Thyroid gland (tissue), 4 donors: ENCODE results near the gene CST1. TPM values are rescaled to one million over a fixed set of nuclear protein-coding genes. Genes with fewer than 3 reads are reported as not detected.
"Not testable (repeated sequence)": the region's sequence is repeated elsewhere in the genome, so short reads cannot be mapped to it uniquely, and the experiment has no call there.

ENCODE experiments used
- DNase-seq, 2 donors: peaks; one replicate each; pipeline ENCODE4 v3.0.0-alpha.2; 2019
- H3K27ac ChIP-seq, 3 donors: fragments of 200-600 bp; sonication (generic); 1 replicate in 2 of 3; 2 replicates in 1 of 3; pipeline ENCODE4 v1.5.1; 2016 to 2019; ENCODE audit warnings: mild to moderate bottlenecking in 1 of 3, moderate library complexity in 1 of 3
- H3K27me3 ChIP-seq: fragments of 200-600 bp; sonication (generic); one replicate; pipeline ENCODE4 v1.5.1; 2019
- H3K36me3 ChIP-seq, 2 donors: fragments of 200-600 bp; sonication (generic); one replicate each; pipeline ENCODE4 v1.5.1; 2016 to 2019
- H3K4me1 ChIP-seq, 2 donors: fragments of 200-600 bp; sonication (generic); one replicate each; pipeline ENCODE4 v1.5.1; 2017 to 2019
- H3K4me3 ChIP-seq, 3 donors: fragments of 200-600 bp; sonication (generic); replicated peaks in 1 of 3; 1 replicate in 2 of 3; 2 replicates in 1 of 3; pipeline ENCODE4 v1.5.1; 2016; ENCODE audit warnings: mild to moderate bottlenecking in 1 of 3
- H3K9me3 ChIP-seq: fragments of 200-600 bp; sonication (generic); one replicate; pipeline ENCODE4 v1.5.1; 2017
- CTCF ChIP-seq, 6 experiments: fragments of 200-600 bp in 3 of 6; fragments of 450-650 bp in 3 of 6; sonication (generic) in 3 of 6; IDR thresholded peaks; one replicate each; pipeline ENCODE4 v1.5.1; 2016 to 2019; ENCODE audit warnings: antibody characterized with exemption in 6 of 6, mild to moderate bottlenecking in 2 of 6, inconsistent platforms in 1 of 6, moderate library complexity in 1 of 6
- POLR2A ChIP-seq, 2 donors: fragments of 450-650 bp; IDR thresholded peaks; one replicate each; pipeline ENCODE4 v1.6.1; 2017; ENCODE audit warnings: antibody characterized with exemption in 2 of 2, mild to moderate bottlenecking in 2 of 2, moderate library complexity in 1 of 2
- WGBS, 2 donors: methylation state at CpG; one replicate each; pipeline ENCODE4 v1.1.5; 2017; 5-methylcytosine and 5-hydroxymethylcytosine counted together
- intact Hi-C: fragments of 100-400 bp; cut with DNase I; formaldehyde crosslinking; loops from one replicate; pipeline ENCODE4 v1.15.1; 2023
- total RNA-seq, 4 donors: library from RNA; depleted of rRNA; stranded (reverse); fragments of >200 nt; gene quantifications; one replicate each; pipeline ENCODE4 v1.2.3, GENCODE V29; 2016

The CST1 gene
- total RNA-seq, 4 donors from 2014 or later: not detected

- H3K27me3 ChIP-seq: no peaks in the 10 kb centered on the region
- 98 to 100% methylated on average over 3 of the region's 3 CpGs for WGBS, 2 donors
- TF ChIP-seq POLR2A (IDR thresholded peaks at IDR 0.05) (no peak), CTCF (IDR thresholded peaks at IDR 0.05) (no peak)
- H3K4me3 ChIP-seq: no peak overlapping the region
- H3K9me3 ChIP-seq: no peaks in the 10 kb centered on the region
- H3K36me3 ChIP-seq: no peaks in the 10 kb centered on the region
- intact Hi-C loops: no loop called here
- no peak overlapping the region for H3K27ac ChIP-seq
- DNase-seq: no peak
- H3K4me1 ChIP-seq: no peaks in the 10 kb centered on the region
These were observed 2.4 kb upstream of the CST1 start for GRCh38 chr20:23753194-23753548.

- Histone ChIP-seq H3K4me1 (no peaks in the 10 kb centered on the region), H3K36me3 (no peaks in the 10 kb centered on the region), H3K9me3 (no peaks in the 10 kb centered on the region), H3K4me3 (no peak overlapping the region), H3K27me3 (no peaks in the 10 kb centered on the region), H3K27ac (no peak overlapping the region)
- intact Hi-C loops: no loop called here
- DNase-seq: no peak
- no peak for TF ChIP-seq POLR2A (IDR thresholded peaks at IDR 0.05)
- no peak for TF ChIP-seq CTCF (IDR thresholded peaks at IDR 0.05)
- WGBS, 2 donors: 87 to 90% methylated on average over 11 of the region's 11 CpGs
These were observed 1.9 kb upstream of the CST1 start for GRCh38 chr20:23752481-23753193.

- H3K27me3 ChIP-seq: no peaks in the 10 kb centered on the region
- intact Hi-C loops: no loop called here
- 81 to 85% methylated on average over 4 of the region's 4 CpGs for WGBS, 2 donors
- H3K27ac ChIP-seq: no peak overlapping the region
- no peaks in the 10 kb centered on the region for H3K9me3 ChIP-seq
- H3K4me3 ChIP-seq: no peak overlapping the region
- no peaks in the 10 kb centered on the region for H3K4me1 ChIP-seq
- TF ChIP-seq POLR2A (IDR thresholded peaks at IDR 0.05) (no peak), CTCF (IDR thresholded peaks at IDR 0.05) (no peak)
- no peaks in the 10 kb centered on the region for H3K36me3 ChIP-seq
- no peak for DNase-seq
These were observed 1.3 kb upstream of the CST1 start for GRCh38 chr20:23752019-23752418.

- TF ChIP-seq CTCF (IDR thresholded peaks at IDR 0.05) (no peak), POLR2A (IDR thresholded peaks at IDR 0.05) (no peak)
- intact Hi-C loops: no loop called here
- Histone ChIP-seq H3K36me3 (no peaks in the 10 kb centered on the region), H3K9me3 (no peaks in the 10 kb centered on the region), H3K4me3 (no peak overlapping the region), H3K27ac (no peak overlapping the region), H3K4me1 (no peaks in the 10 kb centered on the region), H3K27me3 (no peaks in the 10 kb centered on the region)
- 74 to 84% methylated on average over 5 of the region's 5 CpGs for WGBS, 2 donors
- DNase-seq: no peak
These were observed 989 bp downstream of the CST1 start for GRCh38 chr20:23749746-23750145.

- H3K27me3 ChIP-seq, DNase-seq, intact Hi-C loops, H3K4me3 ChIP-seq, H3K4me1 ChIP-seq, H3K36me3 ChIP-seq, H3K9me3 ChIP-seq, H3K27ac ChIP-seq: not testable (repeated sequence)
- 82 to 89% methylated on average over 10 of the region's 10 CpGs for WGBS, 2 donors
These were observed 1.8 kb downstream of the CST1 start for GRCh38 chr20:23748975-23749374.

GRCh38 chr20:23747551-23747950 is 3.2 kb downstream of the CST1 start:
- H3K27ac ChIP-seq, H3K4me1 ChIP-seq, DNase-seq, H3K36me3 ChIP-seq, H3K4me3 ChIP-seq, H3K27me3 ChIP-seq, H3K9me3 ChIP-seq, intact Hi-C loops: not testable (repeated sequence)
- 76 to 79% methylated on average over 6 to 7 of the region's 7 CpGs for WGBS, 2 donors

- H3K27ac ChIP-seq, H3K4me1 ChIP-seq, DNase-seq, H3K9me3 ChIP-seq, intact Hi-C loops, H3K4me3 ChIP-seq, H3K27me3 ChIP-seq, H3K36me3 ChIP-seq: not testable (repeated sequence)
- 85 to 90% methylated on average over 2 to 3 of the region's 4 CpGs for WGBS, 2 donors
These were observed 3.6 kb downstream of the CST1 start for GRCh38 chr20:23747092-23747491.
